Esophagus muscularis mucosa (tissue), 4 donors: Measurements from ENCODE around the gene ACOXL.

Experiments
- EP300 ChIP-seq: sonication (generic); formaldehyde crosslinking; IDR thresholded peaks from one replicate; pipeline ENCODE4 v1.6.1; 2017; ENCODE audit warnings: antibody characterized with exemption
- POLR2A ChIP-seq: fragments of 450-650 bp; IDR thresholded peaks from one replicate; pipeline ENCODE4 v1.6.1; 2017; ENCODE audit warnings: antibody characterized with exemption, moderate library complexity, mild to moderate bottlenecking, low read depth
- POLR2AphosphoS5 ChIP-seq, 2 donors: sonication (generic); formaldehyde crosslinking; IDR thresholded peaks; one replicate each; pipeline ENCODE4 v1.6.1; 2017; ENCODE audit warnings: antibody characterized with exemption in 2 of 2
- TF ChIP-seq, protein P1 (sequence below), 3 experiments: fragments of 200-600 bp in 2 of 3; fragments of 450-650 bp in 1 of 3; sonication (generic) in 2 of 3; IDR thresholded peaks; one replicate each; pipeline ENCODE4 v1.5.1; 2017 to 2019; ENCODE audit warnings: antibody characterized with exemption in 3 of 3, mild to moderate bottlenecking in 2 of 3, moderate library complexity in 1 of 3

DNA sequence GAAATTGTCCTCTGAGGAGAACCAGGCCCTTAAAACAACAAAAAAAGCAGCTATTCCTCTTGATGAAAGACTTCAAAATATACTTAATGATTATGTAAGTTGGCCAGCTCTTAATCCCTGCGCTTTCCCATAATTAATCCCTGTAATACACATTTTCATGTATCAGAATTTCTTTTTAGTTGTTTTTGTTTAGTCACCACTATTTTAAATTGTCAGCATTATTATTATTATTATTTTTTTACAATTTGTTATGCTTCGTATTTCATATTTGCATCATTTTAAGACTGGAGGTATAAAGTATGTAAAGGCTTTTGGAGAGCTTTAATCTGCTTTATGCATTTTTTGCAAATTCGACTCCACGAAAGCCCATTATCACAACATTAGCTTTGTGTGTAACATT lies 152.9 kb downstream of the ACOXL start:
- TF ChIP-seq, protein P1, sequence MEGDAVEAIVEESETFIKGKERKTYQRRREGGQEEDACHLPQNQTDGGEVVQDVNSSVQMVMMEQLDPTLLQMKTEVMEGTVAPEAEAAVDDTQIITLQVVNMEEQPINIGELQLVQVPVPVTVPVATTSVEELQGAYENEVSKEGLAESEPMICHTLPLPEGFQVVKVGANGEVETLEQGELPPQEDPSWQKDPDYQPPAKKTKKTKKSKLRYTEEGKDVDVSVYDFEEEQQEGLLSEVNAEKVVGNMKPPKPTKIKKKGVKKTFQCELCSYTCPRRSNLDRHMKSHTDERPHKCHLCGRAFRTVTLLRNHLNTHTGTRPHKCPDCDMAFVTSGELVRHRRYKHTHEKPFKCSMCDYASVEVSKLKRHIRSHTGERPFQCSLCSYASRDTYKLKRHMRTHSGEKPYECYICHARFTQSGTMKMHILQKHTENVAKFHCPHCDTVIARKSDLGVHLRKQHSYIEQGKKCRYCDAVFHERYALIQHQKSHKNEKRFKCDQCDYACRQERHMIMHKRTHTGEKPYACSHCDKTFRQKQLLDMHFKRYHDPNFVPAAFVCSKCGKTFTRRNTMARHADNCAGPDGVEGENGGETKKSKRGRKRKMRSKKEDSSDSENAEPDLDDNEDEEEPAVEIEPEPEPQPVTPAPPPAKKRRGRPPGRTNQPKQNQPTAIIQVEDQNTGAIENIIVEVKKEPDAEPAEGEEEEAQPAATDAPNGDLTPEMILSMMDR (IDR thresholded peaks at IDR 0.05): no peak
- TF ChIP-seq EP300 (no peak), POLR2AphosphoS5 (IDR thresholded peaks at IDR 0.05) (no peak), POLR2A (no peak)
